GM18505 (cell line): ENCODE data around the gene UFC1.

Experiments
- ATAC-seq: cut with Tn5 transposase; IDR thresholded peaks from one replicate; pipeline ENCODE4 v1.9.1; 2021; ENCODE audit not compliant: unreplicated experiment
- POLR2A ChIP-seq: IDR thresholded peaks from 4 replicates; pipeline ENCODE4 v1.6.1; 2011; ENCODE audit warnings: borderline replicate concordance; ENCODE audit not compliant: insufficient read depth, insufficient read length; ENCODE audit errors: extremely low read depth

The UFC1 gene

GRCh38 chr1:161179698-161180097 is 25.9 kb downstream of the UFC1 start:
- TF ChIP-seq POLR2A = no peak
- no peak for ATAC-seq

GRCh38 chr1:161180639-161181038 is 26.9 kb downstream of the UFC1 start:
- TF ChIP-seq POLR2A = no peak
- no peak for ATAC-seq

GRCh38 chr1:161182214-161182613 is 28.4 kb downstream of the UFC1 start:
- peak; percentile 17 for TF ChIP-seq POLR2A
- no peak for ATAC-seq

- peak; percentile 59 for ATAC-seq
- TF ChIP-seq POLR2A = no peak
Measured at GRCh38 chr1:161185282-161185682, 31.5 kb downstream of the UFC1 start.

- no peak for TF ChIP-seq POLR2A
- ATAC-seq = peak; percentile 16
Measured at GRCh38 chr1:161185732-161186311, 32.0 kb downstream of the UFC1 start.

GRCh38 chr1:161187311-161187710 is 33.5 kb downstream of the UFC1 start:
- no peak for ATAC-seq
- no peak for TF ChIP-seq POLR2A

- no peak for TF ChIP-seq POLR2A
- ATAC-seq = no peak
Measured at GRCh38 chr1:161188381-161188780, 34.6 kb downstream of the UFC1 start.

GRCh38 chr1:161189036-161189435 is 35.3 kb downstream of the UFC1 start:
- no peak for ATAC-seq
- TF ChIP-seq POLR2A = no peak

GRCh38 chr1:161190962-161191521 is 37.3 kb downstream of the UFC1 start:
- ATAC-seq = no peak
- no peak for TF ChIP-seq POLR2A

- no peak for ATAC-seq
- TF ChIP-seq POLR2A = no peak
Measured at GRCh38 chr1:161191971-161192370, 38.2 kb downstream of the UFC1 start.

- no peak for TF ChIP-seq POLR2A
- ATAC-seq = no peak
Measured at GRCh38 chr1:161192476-161193465, 39.0 kb downstream of the UFC1 start.

GRCh38 chr1:161193561-161194235 is 39.9 kb downstream of the UFC1 start:
- ATAC-seq = no peak
- TF ChIP-seq POLR2A = no peak

- TF ChIP-seq POLR2A = peak; percentile 17
- ATAC-seq = peak; percentile 55
Measured at GRCh38 chr1:161195171-161195570, 41.4 kb downstream of the UFC1 start.

- ATAC-seq = no peak
- no peak for TF ChIP-seq POLR2A
Measured at GRCh38 chr1:161196111-161196510, 42.3 kb downstream of the UFC1 start.
